HFFc6 (cell line): ENCODE results near the gene GINS1. TPM values are rescaled to one million over a fixed set of nuclear protein-coding genes. Genes with fewer than 3 reads are reported as not detected.

Experiments
- DNase-seq: peaks from one replicate; pipeline ENCODE4 v3.0.0-alpha.2; 2018
- H3K27ac Mint-ChIP-seq: 2 replicates; pipeline ENCODE4 v1.8.0; 2020; ENCODE audit warnings: mild to moderate bottlenecking, mixed read lengths
- H3K27me3 Mint-ChIP-seq: 2 replicates; pipeline ENCODE4 v1.8.0; 2021; ENCODE audit warnings: mild to moderate bottlenecking, moderate library complexity, mixed read lengths; ENCODE audit not compliant: insufficient read depth
- H3K36me3 Mint-ChIP-seq: 2 replicates; pipeline ENCODE4 v1.8.0; 2021; ENCODE audit warnings: low read depth, mixed read lengths
- H3K4me1 Mint-ChIP-seq: 2 replicates; pipeline ENCODE4 v1.8.0; 2020; ENCODE audit warnings: low read depth, mixed read lengths
- H3K4me3 Mint-ChIP-seq: 2 replicates; pipeline ENCODE4 v1.8.0; 2020; ENCODE audit warnings: mild to moderate bottlenecking, moderate library complexity, mixed read lengths
- H3K9me3 Mint-ChIP-seq: 2 replicates; pipeline ENCODE4 v1.8.0; 2020; ENCODE audit warnings: mild to moderate bottlenecking, mixed read lengths
- total RNA-seq, 6 experiments: library from RNA; stranded (reverse); fragmentation: NEBNext Ultra II Directional; extraction: Animal tissue kit (Norgen Biotek cat#: 25700); gene quantifications; 2 replicates in 1 of 6; 3 replicates in 5 of 6; pipeline ENCODE4 v1.2.3, GENCODE V29; 2021
- TF ChIP-seq, protein P1 (sequence below): fragments of 200-600 bp; sonication (generic); IDR thresholded peaks from 2 replicates; pipeline ENCODE4 v1.5.0; 2021; ENCODE audit warnings: antibody characterized with exemption, mild to moderate bottlenecking

GINS1 gene
- total RNA-seq, 6 experiments from 2014 or later = 7.5 to 13.9 (median 11.7) TPM

DNA sequence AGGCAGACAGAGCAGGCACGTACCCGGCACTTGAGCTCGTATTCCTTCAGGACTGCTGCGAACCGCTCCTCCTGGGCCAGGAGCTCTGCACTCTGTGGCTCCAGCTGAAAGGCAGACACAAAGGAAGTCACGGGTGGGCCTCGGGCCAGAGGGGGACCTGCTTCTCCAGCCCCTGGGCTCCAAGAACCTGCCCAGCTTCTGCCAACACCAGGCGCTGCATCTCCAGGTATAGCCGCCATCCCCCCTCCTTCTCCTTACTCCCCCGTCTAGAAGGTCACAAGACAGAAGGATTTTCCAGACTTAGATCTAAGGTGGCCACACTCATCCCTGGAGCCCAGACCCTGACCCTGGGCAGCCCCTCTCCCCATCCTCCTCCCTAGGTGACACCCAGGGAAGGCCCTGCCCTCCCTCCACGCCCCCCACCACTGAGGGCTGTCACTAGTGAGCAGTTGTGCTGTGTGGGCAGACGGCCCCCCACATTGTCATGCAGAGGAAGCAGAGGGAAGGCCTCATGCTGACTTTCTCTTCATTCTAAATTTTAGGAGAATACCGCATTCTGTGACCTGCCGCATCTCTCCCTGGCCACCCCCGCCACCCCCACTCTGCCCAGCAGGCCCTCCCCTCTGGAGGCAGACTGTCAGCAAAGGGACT lies 81.9 kb downstream of the GINS1 start:
- no peak for DNase-seq
- no peaks in the 10 kb centered on the region for H3K36me3 Mint-ChIP-seq
- no peaks in the 10 kb centered on the region; the same call in 1 of the 2 replicates for H3K27me3 Mint-ChIP-seq
- TF ChIP-seq, protein P1, sequence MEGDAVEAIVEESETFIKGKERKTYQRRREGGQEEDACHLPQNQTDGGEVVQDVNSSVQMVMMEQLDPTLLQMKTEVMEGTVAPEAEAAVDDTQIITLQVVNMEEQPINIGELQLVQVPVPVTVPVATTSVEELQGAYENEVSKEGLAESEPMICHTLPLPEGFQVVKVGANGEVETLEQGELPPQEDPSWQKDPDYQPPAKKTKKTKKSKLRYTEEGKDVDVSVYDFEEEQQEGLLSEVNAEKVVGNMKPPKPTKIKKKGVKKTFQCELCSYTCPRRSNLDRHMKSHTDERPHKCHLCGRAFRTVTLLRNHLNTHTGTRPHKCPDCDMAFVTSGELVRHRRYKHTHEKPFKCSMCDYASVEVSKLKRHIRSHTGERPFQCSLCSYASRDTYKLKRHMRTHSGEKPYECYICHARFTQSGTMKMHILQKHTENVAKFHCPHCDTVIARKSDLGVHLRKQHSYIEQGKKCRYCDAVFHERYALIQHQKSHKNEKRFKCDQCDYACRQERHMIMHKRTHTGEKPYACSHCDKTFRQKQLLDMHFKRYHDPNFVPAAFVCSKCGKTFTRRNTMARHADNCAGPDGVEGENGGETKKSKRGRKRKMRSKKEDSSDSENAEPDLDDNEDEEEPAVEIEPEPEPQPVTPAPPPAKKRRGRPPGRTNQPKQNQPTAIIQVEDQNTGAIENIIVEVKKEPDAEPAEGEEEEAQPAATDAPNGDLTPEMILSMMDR = no peak
- no peak overlapping the region for H3K4me3 Mint-ChIP-seq
- H3K27ac Mint-ChIP-seq = no peak overlapping the region
- H3K4me1 Mint-ChIP-seq = no peaks in the 10 kb centered on the region
- no peaks in the 10 kb centered on the region for H3K9me3 Mint-ChIP-seq

DNA sequence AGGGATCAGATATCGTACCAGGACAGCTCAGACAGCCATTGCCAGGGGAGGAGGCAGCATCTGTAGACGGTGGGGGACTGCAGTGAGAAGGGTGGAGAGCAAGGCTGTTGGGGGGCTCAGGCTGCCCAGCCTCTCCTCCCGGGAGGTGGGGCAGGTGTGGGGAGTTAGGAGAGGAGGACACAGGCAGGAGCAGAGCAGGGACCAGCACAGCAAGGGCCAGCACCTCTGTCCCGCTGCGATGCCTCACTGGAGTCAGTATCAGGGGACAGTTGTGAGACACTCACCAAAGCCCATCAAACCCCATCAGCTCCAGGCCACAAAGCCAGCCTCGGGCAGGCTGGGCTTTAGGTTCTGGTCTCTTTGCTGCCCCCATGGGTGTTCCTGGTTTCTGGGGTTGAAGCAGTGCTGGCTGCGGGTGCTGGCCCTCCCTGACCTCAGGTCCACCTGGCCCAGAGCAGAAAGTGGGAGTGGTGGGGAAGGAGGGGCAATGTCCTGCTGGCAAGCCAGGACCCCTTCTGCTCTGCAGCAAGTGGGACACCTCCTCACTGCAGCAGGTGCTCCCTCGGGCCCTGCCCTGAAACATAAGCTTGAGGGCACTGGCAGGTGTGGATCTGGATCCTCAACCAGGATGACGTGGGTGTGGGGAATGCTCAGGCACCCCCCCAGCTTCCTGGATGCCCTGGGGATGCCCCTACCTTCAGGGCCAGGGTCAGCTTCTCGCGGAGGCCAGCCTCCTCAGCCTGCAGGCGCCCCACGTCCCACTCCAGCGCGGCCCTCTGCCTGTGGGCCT lies 83.4 kb downstream of the GINS1 start:
- Mint-ChIP-seq H3K27me3 (peaks cover 2% of the 10 kb centered on the region), H3K27ac (no peak overlapping the region), H3K36me3 (no peaks in the 10 kb centered on the region), H3K4me1 (no peaks in the 10 kb centered on the region), H3K9me3 (no peaks in the 10 kb centered on the region), H3K4me3 (no peak overlapping the region)
- no peak for DNase-seq
- TF ChIP-seq, protein P1 = no peak

DNA sequence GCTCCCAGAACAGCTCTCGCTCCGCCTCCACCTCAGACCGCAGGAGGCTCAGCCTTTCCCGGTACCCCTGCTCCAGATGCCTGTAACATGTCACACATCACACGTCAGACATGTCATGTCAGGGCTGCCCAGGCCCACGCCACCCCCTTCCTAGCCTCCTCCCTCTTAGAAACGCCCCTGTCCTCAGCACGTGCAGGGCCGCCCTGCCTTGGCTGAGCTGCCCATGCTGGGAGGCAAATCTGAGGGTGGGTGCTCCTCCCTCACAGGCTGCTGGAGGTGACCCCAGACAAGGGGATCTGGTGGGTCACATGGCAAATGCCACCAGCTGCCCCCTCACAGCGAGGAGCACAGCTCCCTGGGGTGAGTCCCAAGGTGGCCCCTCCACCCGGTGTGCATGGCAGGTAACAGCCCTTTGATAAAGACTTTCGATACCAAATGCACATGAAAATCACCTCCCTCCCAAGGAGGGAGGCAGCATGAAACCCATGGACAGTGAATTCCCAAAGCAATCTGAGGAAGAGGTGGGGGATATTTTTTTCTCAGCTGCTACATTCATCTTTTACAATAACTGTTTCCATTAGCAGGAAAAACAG lies 84.1 kb downstream of the GINS1 start:
- no peak for DNase-seq
- Mint-ChIP-seq H3K4me3 (no peak overlapping the region), H3K4me1 (no peaks in the 10 kb centered on the region), H3K36me3 (no peaks in the 10 kb centered on the region), H3K27ac (no peak overlapping the region), H3K9me3 (no peaks in the 10 kb centered on the region), H3K27me3 (peaks cover 2% of the 10 kb centered on the region)
- TF ChIP-seq, protein P1 = no peak

DNA sequence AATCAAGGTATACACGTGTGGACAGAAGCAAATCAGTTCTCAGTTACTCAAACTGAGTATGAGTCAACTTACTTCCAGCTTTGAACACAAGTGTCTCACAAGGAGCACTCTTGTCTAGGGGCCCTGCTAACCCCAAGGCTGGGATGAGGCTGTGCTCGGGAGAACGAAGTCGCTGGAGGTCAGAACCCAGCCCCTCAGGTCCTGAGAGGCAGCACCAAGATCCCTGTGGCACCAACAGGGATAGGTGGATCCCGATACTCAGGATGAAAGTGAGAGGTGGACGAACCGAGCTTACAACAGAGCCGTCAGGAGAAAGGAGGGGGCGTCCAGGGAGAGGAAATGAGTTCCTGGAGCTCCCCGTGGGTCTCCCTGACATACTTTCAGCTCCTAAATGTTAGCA lies 85.7 kb downstream of the GINS1 start:
- H3K36me3 Mint-ChIP-seq = no peaks in the 10 kb centered on the region
- no peaks in the 10 kb centered on the region for H3K9me3 Mint-ChIP-seq
- H3K27me3 Mint-ChIP-seq = peaks cover 2% of the 10 kb centered on the region
- H3K4me1 Mint-ChIP-seq = no peaks in the 10 kb centered on the region
- no peak overlapping the region for H3K27ac Mint-ChIP-seq
- no peak for DNase-seq
- TF ChIP-seq, protein P1 = no peak
- H3K4me3 Mint-ChIP-seq = no peak overlapping the region

DNA sequence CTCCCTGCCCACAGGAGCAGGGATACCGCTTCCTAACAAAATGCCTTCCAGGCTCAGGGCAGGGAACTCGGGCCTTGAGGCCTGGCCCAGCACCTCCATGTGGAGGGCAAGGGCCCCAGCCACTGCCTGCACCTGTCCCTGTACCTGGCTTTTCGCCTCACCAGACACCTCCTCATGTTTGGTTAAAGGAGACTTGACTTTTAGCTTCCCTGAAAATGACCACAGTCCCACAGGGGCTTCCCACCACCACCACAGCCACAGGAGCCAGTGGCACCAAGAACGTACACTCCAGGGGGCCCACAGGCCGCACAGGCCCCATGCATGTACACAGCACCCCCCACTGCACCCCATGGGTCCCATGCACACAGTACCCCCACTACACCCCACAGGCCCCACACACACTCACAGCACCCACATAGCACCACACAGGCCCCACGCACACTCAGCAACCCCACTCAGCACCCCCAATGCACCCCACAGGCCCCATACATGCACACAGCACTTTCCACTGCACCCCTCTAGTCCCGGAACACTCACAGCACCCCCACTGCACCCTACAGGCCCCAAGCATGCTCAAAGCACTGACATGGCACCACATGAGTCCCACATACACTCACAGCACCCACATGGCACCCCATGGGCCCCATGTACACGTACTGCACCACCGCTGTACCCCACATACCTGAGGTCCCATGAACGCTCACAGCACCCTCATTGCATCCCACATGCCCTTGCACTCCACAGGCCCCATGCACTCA lies 86.5 kb downstream of the GINS1 start:
- no peak for DNase-seq
- peaks cover 2% of the 10 kb centered on the region for H3K27me3 Mint-ChIP-seq
- H3K27ac Mint-ChIP-seq = no peak overlapping the region
- H3K9me3 Mint-ChIP-seq = no peaks in the 10 kb centered on the region
- TF ChIP-seq, protein P1 = no peak
- no peaks in the 10 kb centered on the region for H3K36me3 Mint-ChIP-seq
- H3K4me3 Mint-ChIP-seq = no peak overlapping the region
- H3K4me1 Mint-ChIP-seq = no peaks in the 10 kb centered on the region
